Stimulated activated naive CD4-positive, alpha-beta T cell treated with Interleukin-2 at 50 U/mL for 16 hours (primary cell): ENCODE data around the gene PDIA5.

Experiments used
- DNase-seq: peaks from one replicate; lab custom pipeline; 2025; lab: John Stamatoyannopoulos, UW

Gene PDIA5

DNA sequence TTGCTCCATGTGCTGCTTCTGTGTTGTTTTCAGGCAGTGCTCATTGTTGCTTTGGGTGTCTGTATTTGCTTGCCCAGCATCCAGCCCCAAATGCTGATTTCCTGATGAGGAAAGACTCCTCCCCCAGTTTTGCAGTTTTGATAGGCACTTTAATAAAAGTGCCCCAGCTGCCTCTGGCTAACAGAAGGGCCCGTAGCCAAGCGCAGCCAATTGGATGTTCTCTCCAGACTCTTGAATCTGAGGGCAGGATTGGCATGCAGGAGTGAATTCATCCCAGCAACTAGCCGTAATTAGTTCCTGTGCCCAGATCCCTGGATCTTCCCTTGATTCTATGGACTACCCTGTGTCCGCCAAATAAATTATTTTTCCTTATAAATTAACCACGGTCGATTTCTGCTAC is 24.4 kb upstream of the PDIA5 start:
- DNase-seq: no peak

DNA sequence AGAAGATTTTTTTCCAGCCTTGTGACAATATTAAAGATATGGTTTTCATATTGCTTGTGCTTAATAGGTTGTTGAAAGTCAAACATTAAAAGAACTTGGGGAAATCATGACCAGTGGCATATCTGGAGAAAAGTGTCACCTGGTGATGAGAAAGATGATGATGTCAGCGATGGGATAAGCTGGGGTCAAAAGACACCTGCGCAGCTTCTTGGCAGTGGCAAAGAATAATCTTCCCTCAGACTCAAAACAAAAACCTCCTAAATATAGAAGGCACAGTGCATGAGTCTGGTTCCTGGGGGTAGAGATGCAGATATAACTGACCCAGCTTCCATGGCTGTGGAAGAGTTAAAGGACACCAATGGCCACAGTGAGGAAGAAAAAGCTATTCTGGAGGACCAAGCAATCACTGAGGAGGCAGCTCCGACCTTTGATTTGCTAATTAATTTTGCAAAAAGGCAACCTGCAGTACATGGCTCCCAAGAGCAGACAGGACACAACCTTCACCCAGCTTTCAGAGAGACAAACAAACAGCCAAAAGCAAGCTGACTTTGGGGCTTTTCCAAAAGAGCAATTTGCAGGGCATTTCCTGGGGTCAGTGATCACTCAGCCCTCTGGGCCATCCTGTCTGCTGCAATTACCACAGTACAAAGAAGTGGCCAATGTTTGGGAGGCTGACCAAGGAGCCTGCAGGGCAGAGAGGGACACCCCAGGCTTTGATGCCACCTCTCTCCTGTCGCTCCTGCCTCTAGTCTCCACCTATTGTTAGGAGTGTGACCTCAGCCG is 21.7 kb upstream of the PDIA5 start:
- DNase-seq: no peak

DNA sequence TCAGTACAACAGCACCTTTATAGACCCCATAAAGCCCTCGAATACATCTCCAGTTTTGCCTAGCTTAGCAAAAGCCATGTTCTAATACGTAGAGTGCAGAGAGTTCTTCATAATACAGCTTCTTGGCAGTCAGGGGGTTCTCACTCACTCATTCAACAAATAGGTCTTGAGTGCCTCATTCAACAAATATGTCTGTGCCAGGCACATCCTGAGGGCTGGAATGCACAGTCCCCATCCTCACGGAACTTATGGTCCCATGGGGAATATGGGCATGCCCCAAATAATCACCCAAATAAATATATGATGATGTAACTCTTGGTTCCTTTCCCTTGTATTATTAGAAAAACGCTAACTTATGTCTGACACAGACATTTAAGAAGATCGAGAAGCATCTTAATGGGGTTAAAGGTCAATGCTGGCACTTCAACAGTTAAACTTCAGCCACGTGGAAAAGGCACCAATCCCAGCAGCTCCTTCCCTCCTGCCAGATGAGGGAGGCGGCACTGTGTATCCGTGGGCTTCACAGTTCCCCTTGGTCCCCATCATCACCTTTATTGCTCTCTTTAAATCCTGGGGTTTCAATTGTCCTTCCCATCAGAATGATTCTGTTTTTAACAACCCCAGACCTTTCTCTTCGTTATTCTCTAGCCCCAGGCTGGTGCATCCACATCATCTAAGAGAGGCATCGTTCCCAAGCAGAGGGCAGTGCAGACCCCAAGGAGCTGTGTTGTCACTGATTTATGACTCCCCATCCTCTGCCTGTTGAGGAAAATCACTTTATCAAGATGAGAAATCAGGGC is 20.4 kb upstream of the PDIA5 start:
- no peak for DNase-seq

DNA sequence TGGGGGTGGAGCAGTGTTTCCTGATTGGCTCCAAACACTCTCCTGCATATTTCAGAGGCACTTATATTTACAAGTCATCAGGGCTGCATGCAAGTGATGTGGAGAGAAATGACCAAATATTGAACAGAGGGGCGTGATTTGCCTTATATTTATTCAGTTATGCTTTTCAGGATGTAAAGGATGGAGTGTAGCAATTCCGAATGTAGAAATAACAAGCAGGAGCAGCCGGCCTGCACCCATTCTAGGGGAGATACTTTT is 19.8 kb upstream of the PDIA5 start:
- DNase-seq: no peak

DNA sequence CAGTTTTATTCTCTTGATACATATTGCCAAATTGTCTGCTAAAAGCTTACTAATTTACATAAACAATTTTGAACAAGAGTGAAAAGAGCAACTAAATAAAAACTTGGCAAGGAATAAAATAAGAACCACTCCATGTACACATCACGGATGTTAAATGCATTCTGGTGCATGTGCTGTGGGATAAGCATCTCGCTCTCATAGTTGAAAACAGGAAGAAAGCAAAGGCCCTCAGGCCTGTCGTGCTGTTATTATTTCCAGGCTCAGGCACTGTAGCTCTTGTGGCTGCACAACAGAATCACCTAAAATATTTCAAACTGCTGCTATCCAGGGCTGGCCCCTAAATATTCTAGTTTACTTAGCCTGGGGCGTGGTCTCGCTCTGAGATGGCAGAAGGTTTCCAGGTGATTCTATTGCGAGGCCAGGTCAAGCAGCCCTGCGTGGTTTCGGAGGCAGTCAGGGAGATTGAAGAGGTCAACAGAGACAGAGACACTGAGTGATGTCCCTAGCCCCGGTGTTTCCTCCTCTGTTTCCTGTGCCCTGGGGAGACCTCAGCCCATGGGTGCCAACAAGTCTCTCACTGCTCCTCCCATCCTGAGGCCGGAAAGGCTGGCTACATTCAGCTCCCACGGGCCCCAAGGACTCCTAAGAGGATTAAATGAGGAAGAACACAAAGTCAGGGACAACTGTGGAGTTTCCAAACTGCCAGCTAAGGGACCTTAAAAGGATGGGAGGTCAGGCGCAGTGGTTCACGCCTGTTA is 18.2 kb upstream of the PDIA5 start:
- DNase-seq: no peak

DNA sequence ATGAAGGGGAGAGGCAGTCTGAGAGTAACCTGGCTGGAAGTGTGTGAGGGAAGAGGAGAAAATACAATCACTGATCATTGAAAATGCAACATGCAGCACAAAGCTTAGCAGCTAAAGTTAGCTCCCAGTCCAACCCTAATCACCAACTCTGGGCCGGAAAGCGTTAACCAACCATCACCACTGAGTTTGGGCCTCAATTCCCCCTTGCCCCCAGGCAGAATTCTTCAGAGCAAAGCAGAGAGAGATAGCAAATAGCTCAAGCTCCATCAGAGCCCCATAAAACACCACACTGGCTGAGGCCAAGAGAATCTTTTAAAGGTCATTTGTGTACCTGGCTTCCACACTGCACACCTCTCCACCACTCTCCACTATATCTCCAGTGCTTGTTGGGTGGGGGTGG is 16.2 kb upstream of the PDIA5 start:
- no peak for DNase-seq

DNA sequence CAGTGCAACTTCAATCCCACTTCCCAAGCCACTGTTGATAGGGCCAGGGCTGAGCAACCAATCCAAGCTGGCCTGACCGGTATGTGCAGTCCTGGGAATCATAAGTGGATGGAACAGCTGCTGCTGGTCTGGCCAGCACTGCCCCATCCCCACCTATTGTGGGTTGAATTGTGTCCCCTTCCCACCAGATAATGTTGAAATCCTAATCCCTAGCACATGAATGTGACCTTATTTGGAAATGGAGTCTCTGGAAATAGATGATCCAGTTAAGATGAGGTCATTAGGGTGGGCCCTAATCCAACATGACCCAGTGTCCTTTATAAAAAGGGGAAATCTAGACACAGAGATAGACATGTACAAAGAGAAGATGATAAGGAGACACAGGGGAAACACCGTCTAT is 13.7 kb upstream of the PDIA5 start:
- no peak for DNase-seq

DNA sequence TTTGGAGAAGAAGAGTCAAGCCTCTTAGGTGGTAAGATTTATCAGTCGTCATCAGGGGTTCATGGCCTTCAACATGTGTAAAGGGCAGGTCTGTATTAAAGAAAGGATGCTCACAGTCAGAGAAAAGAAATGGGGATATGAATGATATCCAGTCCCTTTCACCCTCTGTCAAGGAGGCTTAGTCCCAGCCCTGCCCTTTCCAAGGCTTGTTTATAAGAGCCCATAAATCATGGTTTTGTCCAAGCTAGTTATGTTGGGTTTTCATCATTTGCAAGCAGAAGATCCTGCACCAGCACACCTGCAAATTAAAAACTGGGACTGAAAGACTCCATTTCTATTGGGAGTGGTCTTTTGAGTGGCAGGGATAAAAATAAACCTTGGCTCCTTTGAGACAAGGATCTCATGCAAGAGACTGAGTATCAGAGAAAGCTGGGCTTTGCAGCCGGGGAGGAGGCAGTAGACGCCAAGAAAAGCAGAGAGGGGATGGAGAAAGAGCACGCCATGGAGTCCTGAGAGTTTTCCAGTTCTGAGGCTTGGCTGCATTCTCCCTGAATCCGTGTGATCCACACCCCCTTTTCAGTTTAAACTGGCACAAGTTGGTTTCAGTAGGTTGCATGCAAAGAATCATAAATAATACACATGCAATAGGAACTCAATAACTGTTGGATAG is 12.6 kb upstream of the PDIA5 start:
- no peak for DNase-seq

DNA sequence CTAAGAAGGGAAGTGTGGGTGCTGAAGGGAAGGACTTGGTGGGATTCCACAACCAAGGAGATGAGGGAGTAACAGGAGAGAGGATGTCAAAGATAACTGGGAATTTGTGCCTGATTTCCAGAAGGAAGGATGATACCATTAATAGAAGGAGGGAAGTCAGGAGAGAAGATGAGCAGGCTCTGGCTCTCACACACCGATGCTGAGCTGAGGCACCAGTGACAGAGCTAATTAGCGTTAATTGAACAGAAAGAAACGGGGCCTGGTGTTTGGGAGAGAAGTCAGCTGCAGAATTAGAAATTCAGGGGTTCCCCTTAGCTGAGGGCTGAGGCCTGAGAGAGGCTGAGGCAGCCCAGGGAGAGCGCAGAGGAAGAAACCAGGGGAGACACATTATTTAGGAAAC is 11.9 kb upstream of the PDIA5 start:
- DNase-seq: peak; percentile 4

DNA sequence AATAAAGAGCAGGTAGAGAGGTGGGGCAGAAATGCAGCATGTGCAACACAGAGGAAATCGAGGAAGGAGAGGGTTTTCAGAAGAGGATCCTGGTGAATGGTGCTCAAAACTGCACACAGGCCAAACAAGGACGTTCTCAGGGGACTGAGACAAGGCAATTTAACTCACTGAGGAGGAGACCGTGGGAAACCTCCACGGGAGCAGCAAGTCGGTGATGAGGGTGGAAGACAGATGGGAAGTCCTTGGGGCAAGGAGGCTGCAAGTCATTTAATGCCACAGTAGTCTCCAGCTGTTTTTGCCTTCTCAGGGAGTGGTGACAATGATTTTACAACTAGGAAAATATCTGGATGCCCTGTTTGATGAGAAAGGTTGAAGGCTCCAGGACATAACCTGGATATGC is 11.5 kb upstream of the PDIA5 start:
- DNase-seq: no peak

DNA sequence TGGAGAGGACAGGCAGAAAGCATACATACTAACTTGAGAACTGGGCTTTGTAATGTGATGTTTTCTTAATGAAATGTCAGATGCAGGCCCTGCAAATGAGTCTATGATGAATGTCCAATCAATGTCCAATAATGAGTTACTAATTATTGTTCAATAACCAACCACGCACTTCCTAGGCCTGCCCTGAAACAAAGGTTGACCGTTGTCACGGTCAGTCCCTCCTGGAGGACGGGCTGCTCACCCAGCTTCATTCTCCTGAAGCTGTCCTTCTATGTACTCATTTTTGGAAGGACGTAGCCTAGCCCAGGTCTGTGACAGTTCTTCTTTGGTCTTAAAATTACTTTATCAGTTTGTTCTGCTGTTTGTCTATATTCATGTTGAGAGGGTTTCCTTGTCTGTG is 8.3 kb upstream of the PDIA5 start:
- no peak for DNase-seq

DNA sequence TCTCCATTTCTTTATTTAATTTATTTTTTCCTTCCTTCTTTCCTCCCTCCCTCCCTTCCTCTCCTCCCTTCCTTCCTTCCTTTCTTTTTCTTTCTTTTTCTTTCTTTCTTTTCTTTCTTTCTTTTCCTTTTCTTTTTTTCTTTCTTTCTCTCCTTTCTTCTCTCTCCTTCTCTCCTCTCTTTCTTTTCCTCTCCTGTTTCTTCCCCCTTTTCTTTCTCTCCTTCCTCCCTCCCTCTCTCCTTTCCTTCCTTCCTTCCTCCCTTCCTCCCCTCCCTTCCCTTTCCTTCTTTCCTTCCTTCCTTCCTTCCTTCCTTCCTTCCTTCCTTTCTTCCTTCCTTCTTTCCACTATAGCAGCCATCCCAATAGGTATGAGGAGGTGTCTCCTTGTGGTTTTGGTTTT is 6.8 kb upstream of the PDIA5 start:
- no peak for DNase-seq

DNA sequence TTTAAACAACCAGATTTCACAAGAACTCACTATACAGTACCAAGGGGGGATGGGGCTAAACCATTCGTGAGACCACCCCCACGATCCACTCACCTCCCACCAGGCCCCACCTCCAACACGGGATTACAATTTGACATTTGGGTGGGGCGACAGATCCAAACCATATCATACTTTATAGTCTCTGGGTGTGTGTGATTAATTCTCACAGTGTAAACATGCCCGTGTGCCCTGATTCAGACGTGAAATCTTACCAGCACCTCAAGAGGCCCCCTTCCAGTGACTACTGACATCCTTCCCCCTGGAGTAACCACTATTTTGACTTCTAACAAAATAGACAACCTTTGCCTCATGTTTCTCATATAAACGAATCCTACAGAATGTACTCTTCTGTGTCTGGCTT is 5.0 kb upstream of the PDIA5 start:
- no peak for DNase-seq

DNA sequence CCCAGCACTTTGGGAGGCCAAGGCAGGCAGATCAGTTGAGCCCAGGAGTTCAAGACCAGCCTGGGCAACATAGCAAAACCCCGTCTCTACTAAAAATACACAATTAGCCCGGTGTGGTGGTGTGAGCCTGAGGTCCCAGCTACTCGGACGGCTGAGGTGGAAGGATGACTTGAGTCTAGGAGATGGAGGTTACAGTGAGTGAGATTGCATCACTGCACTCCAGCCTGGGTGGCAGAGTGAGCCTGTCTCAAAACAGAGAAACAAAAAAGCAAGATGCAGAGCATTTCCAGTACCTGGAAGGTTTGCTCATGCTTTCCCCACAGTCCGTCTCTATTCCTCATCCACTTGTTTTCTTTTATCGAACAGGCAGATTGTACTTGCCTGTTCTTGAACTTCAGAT is 3.8 kb upstream of the PDIA5 start:
- no peak for DNase-seq

DNA sequence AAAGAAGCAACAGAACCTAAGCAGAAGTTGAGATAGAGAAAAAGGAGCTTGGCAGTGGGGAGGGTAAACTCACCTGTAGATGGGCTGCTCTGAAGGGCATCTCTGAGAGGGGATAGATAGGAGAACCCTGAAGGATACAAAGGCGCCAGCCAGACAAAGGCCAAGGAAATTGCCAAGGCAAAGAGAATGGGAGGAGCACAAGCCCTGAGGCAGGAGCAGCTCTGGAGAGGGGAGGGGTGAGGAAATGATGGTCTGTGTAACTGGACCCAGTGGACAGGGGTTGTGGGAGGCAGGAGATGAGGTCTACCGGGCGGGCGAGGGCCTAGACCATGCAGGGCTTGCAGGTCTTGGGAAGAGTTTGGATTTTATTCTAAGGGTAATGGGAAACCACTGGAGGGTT is 2.3 kb upstream of the PDIA5 start:
- DNase-seq: no peak

DNA sequence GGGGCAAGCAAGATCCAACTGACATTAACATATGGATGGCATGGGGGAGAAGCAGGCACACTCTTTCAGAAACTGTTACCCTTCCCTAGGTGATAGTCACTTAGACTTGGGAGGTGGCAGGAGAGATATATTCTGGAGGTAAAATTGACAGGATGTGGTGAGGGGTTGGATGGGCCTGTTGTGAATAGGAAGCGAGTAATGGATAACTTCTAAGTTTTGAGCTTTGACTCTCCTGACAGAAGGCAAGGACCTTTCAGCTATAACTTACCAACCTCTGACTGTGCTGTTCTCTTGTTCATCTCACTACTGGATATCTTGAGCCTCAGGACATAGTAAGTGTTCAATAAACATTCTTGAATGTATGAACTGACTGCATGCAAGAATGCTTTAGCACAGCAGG is 1.9 kb upstream of the PDIA5 start:
- DNase-seq: no peak

DNA sequence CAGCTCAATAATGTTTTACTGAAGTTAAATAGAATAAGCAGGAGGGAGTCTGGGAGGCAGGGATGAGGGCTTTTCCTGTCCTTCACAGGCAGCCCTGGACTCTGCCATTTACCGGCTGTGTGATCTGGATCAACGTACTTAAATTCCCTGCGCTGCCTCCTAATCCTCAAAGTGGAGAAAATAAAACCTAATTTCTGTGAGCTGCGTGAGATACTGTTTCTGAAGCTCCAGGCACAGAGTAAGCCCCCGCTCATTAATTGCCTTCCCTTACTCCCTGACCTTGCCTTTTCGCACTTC is 278 bp upstream of the PDIA5 start:
- no peak for DNase-seq

DNA sequence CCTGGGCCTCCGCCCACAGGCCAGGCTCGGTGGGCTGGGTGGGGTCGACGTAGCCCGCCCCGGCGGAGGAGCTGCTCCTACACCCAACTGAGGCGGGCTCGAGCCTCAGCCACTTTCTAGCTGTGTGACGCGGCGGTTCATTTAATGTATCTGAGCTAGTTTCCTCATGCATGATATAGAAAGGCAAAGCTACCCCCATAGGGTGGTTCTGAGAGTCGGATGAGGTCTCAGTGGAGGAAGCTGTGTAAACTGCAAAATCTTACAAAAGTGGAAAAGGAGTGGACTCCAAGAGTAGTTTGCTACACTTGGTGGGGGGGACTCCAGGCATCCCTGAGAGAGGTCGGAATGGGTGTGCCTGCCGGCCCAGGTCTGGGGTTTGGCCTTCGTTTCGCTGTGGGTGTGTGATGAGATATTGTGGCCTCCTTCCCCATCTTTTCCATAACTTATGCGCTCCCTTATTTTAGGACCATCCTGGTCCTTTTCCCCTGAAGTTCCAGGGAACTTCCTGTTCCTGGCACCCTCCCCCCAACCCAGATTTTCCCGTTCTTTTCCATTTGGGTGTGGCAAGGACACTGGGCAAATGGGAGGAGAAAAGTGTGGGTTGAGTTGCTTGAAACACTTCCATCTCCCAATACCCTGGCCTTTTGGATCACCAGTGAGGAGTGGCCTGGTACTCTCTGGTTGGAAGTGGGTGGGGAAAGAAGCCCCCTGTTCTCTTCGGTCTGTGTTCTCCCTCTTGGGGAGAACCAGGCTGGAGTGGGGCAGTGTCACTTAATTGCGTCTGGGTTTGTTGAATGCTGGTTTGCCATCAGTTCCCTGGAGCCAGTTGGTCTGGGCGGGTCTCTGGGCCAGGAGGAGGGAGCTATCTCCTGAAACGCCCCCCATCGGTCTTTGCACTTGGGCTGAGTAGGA is 1.1 kb downstream of the PDIA5 start:
- DNase-seq: peak; percentile 15

DNA sequence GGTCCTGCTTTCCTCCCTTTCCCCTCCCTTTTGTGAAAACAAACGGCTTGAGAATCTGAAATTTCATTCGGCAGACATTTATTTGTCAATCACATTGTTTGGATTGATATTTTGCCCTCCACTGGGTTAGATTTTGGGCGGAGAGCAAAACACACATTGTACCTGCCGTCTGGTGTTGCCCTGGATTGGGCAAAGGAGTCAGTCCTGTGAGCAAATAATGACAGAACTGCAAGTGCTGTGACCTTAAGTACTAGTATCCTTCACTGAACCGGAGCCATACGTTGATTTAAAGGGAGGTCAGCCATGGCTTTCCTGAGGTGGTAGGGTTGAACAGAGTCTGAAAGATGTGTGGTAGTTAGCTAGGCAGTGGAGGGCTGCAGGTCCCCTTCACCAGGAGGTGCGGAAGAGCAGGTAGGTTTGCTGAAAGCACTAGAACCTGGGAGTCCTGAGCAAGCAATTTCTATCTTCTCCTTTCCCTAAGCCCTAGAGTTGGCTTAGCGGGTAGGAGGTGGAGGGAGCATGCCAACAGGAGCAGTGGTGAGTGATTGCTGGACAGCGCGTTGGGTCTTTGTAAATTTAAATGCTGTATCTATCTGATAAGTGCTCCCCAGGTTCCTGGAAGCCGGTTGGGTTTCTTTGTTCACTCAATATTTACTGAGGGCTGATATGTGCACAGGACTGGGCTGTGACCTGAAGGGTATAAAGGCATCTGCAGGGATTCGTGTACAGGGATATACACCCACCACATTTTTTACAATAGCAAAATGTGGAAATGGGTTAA is 2.0 kb downstream of the PDIA5 start:
- DNase-seq: no peak

DNA sequence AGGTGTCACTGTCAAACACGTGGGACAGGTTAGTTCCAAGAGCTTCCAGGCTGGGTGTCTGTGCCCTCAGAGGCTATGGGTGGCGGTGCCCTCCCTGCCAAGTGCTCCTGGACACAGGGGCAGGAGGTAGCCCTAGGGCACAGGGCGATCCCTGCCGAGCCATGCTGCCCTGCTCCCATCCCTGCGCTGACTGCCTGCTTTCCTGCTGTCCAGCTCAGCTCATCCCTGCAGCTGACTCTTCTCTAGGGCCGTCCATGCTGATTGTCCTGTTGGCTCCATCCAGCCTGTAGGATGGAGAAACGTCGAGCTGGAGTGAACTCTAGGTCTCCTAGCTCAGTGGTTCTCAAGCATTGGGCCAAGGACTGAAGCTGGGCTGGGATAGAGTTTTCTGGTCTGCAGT is 3.7 kb downstream of the PDIA5 start:
- no peak for DNase-seq

DNA sequence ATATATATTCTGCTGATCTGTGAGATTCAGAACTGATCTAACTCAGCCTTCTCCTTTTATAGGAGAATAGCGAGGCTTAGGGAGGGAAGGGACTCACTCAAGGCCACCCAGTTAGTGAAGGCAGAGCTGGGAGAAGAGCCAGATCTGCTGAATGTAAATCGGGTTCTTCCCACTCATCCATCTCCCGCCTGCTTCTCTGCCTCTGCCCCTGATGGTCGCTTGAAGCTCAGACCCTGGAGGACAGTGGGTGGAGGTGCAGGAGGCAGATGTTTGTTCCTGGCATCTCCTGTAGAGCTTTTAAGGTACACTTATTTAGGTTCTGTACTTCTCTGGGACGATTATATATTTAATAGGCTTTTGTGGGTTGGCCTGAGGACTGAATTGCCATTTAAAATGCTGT is 4.3 kb downstream of the PDIA5 start:
- DNase-seq: no peak
